OCI-LY7 (cell line): ENCODE data around the gene OR52E1.

Experiments used
- EZH2phosphoT487 ChIP-seq: fragments of 200-600 bp; sonication (generic); IDR thresholded peaks from 2 replicates; pipeline ENCODE4 v1.6.1; 2018; ENCODE audit warnings: low read depth, borderline replicate concordance, mild to moderate bottlenecking, mixed run types, antibody characterized with exemption, low read length, moderate library complexity, mixed read lengths
- TF ChIP-seq, protein P1 (sequence below): fragments of 200-600 bp; sonication (generic); conservative IDR thresholded peaks from 2 replicates; pipeline ENCODE4 v1.5.1; 2014; ENCODE audit warnings: mild to moderate bottlenecking, antibody characterized with exemption, low read length, moderate library complexity, mixed read lengths

DNA sequence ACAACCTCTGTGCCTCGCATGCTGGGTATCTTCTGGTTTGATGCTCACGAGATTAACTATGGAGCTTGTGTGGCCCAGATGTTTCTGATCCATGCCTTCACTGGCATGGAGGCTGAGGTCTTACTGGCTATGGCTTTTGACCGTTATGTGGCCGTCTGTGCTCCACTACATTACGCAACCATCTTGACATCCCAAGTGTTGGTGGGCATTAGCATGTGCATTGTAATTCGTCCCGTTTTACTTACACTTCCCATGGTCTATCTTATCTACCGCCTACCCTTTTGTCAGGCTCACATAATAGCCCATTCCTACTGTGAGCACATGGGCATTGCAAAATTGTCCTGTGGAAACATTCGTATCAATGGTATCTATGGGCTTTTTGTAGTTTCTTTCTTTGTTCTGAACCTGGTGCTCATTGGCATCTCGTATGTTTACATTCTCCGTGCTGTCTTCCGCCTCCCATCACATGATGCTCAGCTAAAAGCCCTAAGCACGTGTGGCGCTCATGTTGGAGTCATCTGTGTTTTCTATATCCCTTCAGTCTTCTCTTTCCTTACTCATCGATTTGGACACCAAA is 22.5 kb upstream of the OR52E1 start:
- TF ChIP-seq, protein P1, sequence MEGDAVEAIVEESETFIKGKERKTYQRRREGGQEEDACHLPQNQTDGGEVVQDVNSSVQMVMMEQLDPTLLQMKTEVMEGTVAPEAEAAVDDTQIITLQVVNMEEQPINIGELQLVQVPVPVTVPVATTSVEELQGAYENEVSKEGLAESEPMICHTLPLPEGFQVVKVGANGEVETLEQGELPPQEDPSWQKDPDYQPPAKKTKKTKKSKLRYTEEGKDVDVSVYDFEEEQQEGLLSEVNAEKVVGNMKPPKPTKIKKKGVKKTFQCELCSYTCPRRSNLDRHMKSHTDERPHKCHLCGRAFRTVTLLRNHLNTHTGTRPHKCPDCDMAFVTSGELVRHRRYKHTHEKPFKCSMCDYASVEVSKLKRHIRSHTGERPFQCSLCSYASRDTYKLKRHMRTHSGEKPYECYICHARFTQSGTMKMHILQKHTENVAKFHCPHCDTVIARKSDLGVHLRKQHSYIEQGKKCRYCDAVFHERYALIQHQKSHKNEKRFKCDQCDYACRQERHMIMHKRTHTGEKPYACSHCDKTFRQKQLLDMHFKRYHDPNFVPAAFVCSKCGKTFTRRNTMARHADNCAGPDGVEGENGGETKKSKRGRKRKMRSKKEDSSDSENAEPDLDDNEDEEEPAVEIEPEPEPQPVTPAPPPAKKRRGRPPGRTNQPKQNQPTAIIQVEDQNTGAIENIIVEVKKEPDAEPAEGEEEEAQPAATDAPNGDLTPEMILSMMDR: no peak
- TF ChIP-seq EZH2phosphoT487: no peak
